ENCODE measurements around the gene DNLZ.

DNA sequence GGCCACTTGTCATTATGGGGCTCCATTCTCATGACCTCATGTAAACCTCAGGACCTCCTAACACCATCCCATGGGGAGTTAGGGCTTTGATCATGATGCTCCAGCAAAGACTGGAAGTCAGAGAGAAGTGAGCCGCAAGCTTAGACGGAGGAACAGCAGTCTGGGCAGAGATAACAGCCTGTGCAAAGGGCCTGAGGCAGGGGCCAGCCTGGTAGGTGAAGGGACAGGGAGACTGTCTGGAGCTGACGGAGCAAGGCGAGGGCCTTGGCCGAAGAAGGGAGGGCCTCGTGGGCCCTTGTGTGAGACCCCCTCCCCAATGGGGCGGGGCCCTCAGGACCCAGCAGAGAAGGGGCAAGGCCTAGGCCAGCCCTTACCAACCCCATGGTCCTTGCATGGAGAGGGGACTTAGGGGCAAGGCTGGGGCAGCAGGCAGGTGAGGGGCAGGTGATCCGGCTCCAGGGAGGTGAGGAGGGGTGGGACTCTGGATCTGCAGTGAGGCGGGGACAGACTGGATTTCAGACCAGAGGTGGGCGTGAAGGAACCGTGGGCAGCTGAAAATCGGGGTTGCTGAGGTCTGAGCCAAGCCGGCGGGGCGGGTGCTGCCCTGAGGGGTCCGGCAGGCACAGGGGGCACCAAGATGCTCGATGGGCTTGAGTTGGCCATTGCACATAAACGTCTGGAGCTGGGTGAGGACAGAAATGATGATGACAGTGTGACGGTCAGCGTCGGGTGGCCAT, 18.8 kb downstream of the DNLZ start:
- TF ChIP-seq, protein P1, sequence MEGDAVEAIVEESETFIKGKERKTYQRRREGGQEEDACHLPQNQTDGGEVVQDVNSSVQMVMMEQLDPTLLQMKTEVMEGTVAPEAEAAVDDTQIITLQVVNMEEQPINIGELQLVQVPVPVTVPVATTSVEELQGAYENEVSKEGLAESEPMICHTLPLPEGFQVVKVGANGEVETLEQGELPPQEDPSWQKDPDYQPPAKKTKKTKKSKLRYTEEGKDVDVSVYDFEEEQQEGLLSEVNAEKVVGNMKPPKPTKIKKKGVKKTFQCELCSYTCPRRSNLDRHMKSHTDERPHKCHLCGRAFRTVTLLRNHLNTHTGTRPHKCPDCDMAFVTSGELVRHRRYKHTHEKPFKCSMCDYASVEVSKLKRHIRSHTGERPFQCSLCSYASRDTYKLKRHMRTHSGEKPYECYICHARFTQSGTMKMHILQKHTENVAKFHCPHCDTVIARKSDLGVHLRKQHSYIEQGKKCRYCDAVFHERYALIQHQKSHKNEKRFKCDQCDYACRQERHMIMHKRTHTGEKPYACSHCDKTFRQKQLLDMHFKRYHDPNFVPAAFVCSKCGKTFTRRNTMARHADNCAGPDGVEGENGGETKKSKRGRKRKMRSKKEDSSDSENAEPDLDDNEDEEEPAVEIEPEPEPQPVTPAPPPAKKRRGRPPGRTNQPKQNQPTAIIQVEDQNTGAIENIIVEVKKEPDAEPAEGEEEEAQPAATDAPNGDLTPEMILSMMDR (IDR thresholded peaks at IDR 0.05) = no peak
- no peak for TF ChIP-seq POLR2A (IDR thresholded peaks at IDR 0.05)

Measured in adrenal gland (tissue), 5 donors.